OCI-LY7 (cell line): Measurements from ENCODE around the gene IRF2BP2. TPM values are rescaled to one million over a fixed set of nuclear protein-coding genes. Genes with fewer than 3 reads are reported as not detected.
A peak's percentile ranks its signal among the peaks of the same experiment; 100 is the strongest.

Experiments used
- BruUV-seq: library from RNA; stranded (reverse); fragments of 400-500 nt; replicated peaks from 2 replicates; lab custom pipeline; 2021; lab: Mats Ljungman, UMichigan
- CTCF ChIA-PET: fragments of 300-600 bp; sonication (Branson Sonifier 250); formaldehyde crosslinking; loops from one replicate; lab custom pipeline; 2022; ENCODE audit warnings: antibody characterized with exemption; ENCODE audit not compliant: unreplicated experiment; lab: Charles Lee
- POLR2A ChIA-PET: fragments of 300-600 bp; sonication (Branson Sonifier 250); formaldehyde crosslinking; loops from one replicate; lab custom pipeline; 2022; ENCODE audit warnings: antibody characterized with exemption; lab: Charles Lee
- DNase-seq: peaks from one replicate; pipeline ENCODE4 v3.0.0-alpha.2; 2015; ENCODE audit warnings: low spot score
- H2AFZ ChIP-seq: fragments of 200-600 bp; sonication (generic), shearing (Covaris generic); 2 replicates; pipeline ENCODE4 v1.6.1; 2014; ENCODE audit warnings: mild to moderate bottlenecking, antibody characterized with exemption, low read length, moderate library complexity
- H3K27ac ChIP-seq: fragments of 200-600 bp; sonication (generic); 2 replicates; pipeline ENCODE4 v1.5.1; 2014; ENCODE audit warnings: mixed run types, low read depth, mild to moderate bottlenecking, moderate library complexity, low read length, inconsistent platforms; ENCODE audit not compliant: poor library complexity, severe bottlenecking
- H3K36me3 ChIP-seq: fragments of 200-600 bp; sonication (generic); 2 replicates; pipeline ENCODE4 v1.6.1; 2014; ENCODE audit warnings: mild to moderate bottlenecking, antibody characterized with exemption, low read length, moderate library complexity, mixed read lengths; ENCODE audit not compliant: insufficient read depth
- H3K4me1 ChIP-seq: fragments of 200-600 bp; sonication (generic); 2 replicates; pipeline ENCODE4 v1.5.1; 2014; ENCODE audit warnings: mild to moderate bottlenecking, low read length; ENCODE audit not compliant: insufficient read depth, poor library complexity, severe bottlenecking
- H3K4me2 ChIP-seq: fragments of 200-600 bp; sonication (generic); 2 replicates; pipeline ENCODE4 v1.6.1; 2014; ENCODE audit warnings: mild to moderate bottlenecking, low read length
- H3K4me3 ChIP-seq: fragments of 200-600 bp; sonication (generic); 2 replicates; pipeline ENCODE4 v1.5.1; 2014; ENCODE audit warnings: mild to moderate bottlenecking, low read depth, low read length; ENCODE audit not compliant: poor library complexity, severe bottlenecking
- H3K79me2 ChIP-seq: fragments of 200-600 bp; sonication (generic); 2 replicates; pipeline ENCODE4 v1.6.1; 2016; ENCODE audit warnings: low read depth, mild to moderate bottlenecking, low read length, moderate library complexity, mixed read lengths; ENCODE audit not compliant: insufficient read depth
- H3K9me2 ChIP-seq: fragments of 200-600 bp; sonication (generic); 2 replicates; pipeline ENCODE4 v1.6.1; 2016; ENCODE audit warnings: mild to moderate bottlenecking, low read length, mixed read lengths; ENCODE audit not compliant: insufficient read depth
- H3K9me3 ChIP-seq: fragments of 200-600 bp; sonication (generic); 2 replicates; pipeline ENCODE4 v1.6.1; 2014; ENCODE audit warnings: mild to moderate bottlenecking, mixed run types, low read length, mixed read lengths
- H4K20me1 ChIP-seq: fragments of 200-600 bp; sonication (generic); 2 replicates; pipeline ENCODE4 v1.6.1; 2014; ENCODE audit warnings: mild to moderate bottlenecking, antibody characterized with exemption, low read length, moderate library complexity, mixed read lengths; ENCODE audit not compliant: insufficient read depth
- EZH2phosphoT487 ChIP-seq: fragments of 200-600 bp; sonication (generic); IDR thresholded peaks from 2 replicates; pipeline ENCODE4 v1.6.1; 2018; ENCODE audit warnings: low read depth, borderline replicate concordance, mild to moderate bottlenecking, mixed run types, antibody characterized with exemption, low read length, moderate library complexity, mixed read lengths
- intact Hi-C: fragments of 100-400 bp; cut with micrococcal nuclease; formaldehyde crosslinking; loops from one replicate; pipeline ENCODE4 v1.10.0; 2022; ENCODE audit not compliant: unreplicated experiment
- total RNA-seq, 2 experiments: library from RNA; depleted of rRNA in 1 of 2; stranded (reverse); fragments of >200 nt in 1 of 2; shearing (Covaris generic) in 1 of 2; gene quantifications; 2 replicates each; pipeline ENCODE4 v1.2.3, GENCODE V29; 2014 to 2022
- TF ChIP-seq, protein P1 (sequence below): fragments of 200-600 bp; sonication (generic); conservative IDR thresholded peaks from 2 replicates; pipeline ENCODE4 v1.5.1; 2014; ENCODE audit warnings: mild to moderate bottlenecking, antibody characterized with exemption, low read length, moderate library complexity, mixed read lengths

The IRF2BP2 gene
- total RNA-seq, 2 experiments from 2014 or later, result 40.6 to 65.9 TPM

GRCh38 chr1:234617131-234617985, 7.4 kb upstream of the IRF2BP2 start:
- no peaks in the 10 kb centered on the region for H3K36me3 ChIP-seq
- H3K4me1 ChIP-seq, result peaks cover 32% of the 10 kb centered on the region
- no peak for TF ChIP-seq EZH2phosphoT487
- TF ChIP-seq, protein P1, sequence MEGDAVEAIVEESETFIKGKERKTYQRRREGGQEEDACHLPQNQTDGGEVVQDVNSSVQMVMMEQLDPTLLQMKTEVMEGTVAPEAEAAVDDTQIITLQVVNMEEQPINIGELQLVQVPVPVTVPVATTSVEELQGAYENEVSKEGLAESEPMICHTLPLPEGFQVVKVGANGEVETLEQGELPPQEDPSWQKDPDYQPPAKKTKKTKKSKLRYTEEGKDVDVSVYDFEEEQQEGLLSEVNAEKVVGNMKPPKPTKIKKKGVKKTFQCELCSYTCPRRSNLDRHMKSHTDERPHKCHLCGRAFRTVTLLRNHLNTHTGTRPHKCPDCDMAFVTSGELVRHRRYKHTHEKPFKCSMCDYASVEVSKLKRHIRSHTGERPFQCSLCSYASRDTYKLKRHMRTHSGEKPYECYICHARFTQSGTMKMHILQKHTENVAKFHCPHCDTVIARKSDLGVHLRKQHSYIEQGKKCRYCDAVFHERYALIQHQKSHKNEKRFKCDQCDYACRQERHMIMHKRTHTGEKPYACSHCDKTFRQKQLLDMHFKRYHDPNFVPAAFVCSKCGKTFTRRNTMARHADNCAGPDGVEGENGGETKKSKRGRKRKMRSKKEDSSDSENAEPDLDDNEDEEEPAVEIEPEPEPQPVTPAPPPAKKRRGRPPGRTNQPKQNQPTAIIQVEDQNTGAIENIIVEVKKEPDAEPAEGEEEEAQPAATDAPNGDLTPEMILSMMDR, result peak; percentile 72
- no peak overlapping the region for H3K27ac ChIP-seq
- peak overlapping the region; percentile 31; the same call in 1 of the 2 replicates for H2AFZ ChIP-seq
- H3K4me2 ChIP-seq, result peak overlapping the region; percentile 25; the same call in 1 of the 2 replicates
- BruUV-seq, result no TSS peak
- H3K9me3 ChIP-seq, result no peaks in the 10 kb centered on the region
- no peak overlapping the region for H3K4me3 ChIP-seq
- no peaks in the 10 kb centered on the region for H3K79me2 ChIP-seq
- no peaks in the 10 kb centered on the region for H3K9me2 ChIP-seq
- intact Hi-C loops, result loop anchor here (10.0 kb wide), 1 partner anchor 257 kb away; no protein-coding TSS in a partner anchor
- H4K20me1 ChIP-seq, result no peaks in the 10 kb centered on the region
- CTCF ChIA-PET, result no interaction called here
- POLR2A ChIA-PET, result interaction anchor here (0.9 kb wide), 1 partner anchor 9 kb away, joined by 3 read pairs; no protein-coding TSS in a partner anchor
- no peak for DNase-seq

GRCh38 chr1:234616644-234617043, 6.7 kb upstream of the IRF2BP2 start:
- Histone ChIP-seq H3K9me2 (no peaks in the 10 kb centered on the region), H4K20me1 (no peaks in the 10 kb centered on the region), H3K27ac (no peak overlapping the region), H3K4me3 (no peak overlapping the region), H2AFZ (peak overlapping the region; percentile 31; the same call in 1 of the 2 replicates), H3K4me2 (peak overlapping the region; percentile 25; the same call in 1 of the 2 replicates), H3K4me1 (peaks cover 39% of the 10 kb centered on the region), H3K79me2 (no peaks in the 10 kb centered on the region), H3K36me3 (no peaks in the 10 kb centered on the region), H3K9me3 (no peaks in the 10 kb centered on the region)
- DNase-seq, result no peak
- intact Hi-C loops, result loop anchor here (10.0 kb wide), 1 partner anchor 258 kb away; no protein-coding TSS in a partner anchor
- BruUV-seq, result no TSS peak
- TF ChIP-seq, protein P1, result no peak
- TF ChIP-seq EZH2phosphoT487, result no peak
- CTCF ChIA-PET, result no interaction called here
- POLR2A ChIA-PET, result interaction anchor here (0.7 to 5.8 kb wide), 5 partner anchors 8 to 307 kb away, joined by 3 to 39 read pairs (median 3); no protein-coding TSS in a partner anchor
